T-helper 1 cell treated with Interleukin-12 subunit alpha and Interleukin-12 subunit beta and Interleukin-4 antibody, amounts not matched to agents 30 ng/mL and 1 ng/mL, for 36 hours (primary cell): ENCODE results near the gene PLPP6. TPM values are rescaled to one million over a fixed set of nuclear protein-coding genes. Genes with fewer than 3 reads are reported as not detected.
"Not testable (repeated sequence)": the region's sequence is repeated elsewhere in the genome, so short reads cannot be mapped to it uniquely, and the experiment has no call there.

Experiments
- intact Hi-C: fragments of 100-400 bp; cut with micrococcal nuclease; formaldehyde crosslinking; loops from one replicate; pipeline ENCODE4 v1.15.1; 2024
- total RNA-seq: library from RNA; stranded (reverse); gene quantifications from 2 replicates; pipeline ENCODE4 v1.2.3, GENCODE V29; 2022

The PLPP6 gene
- total RNA-seq: 9.0 and 10.0 TPM in 2 replicates

DNA sequence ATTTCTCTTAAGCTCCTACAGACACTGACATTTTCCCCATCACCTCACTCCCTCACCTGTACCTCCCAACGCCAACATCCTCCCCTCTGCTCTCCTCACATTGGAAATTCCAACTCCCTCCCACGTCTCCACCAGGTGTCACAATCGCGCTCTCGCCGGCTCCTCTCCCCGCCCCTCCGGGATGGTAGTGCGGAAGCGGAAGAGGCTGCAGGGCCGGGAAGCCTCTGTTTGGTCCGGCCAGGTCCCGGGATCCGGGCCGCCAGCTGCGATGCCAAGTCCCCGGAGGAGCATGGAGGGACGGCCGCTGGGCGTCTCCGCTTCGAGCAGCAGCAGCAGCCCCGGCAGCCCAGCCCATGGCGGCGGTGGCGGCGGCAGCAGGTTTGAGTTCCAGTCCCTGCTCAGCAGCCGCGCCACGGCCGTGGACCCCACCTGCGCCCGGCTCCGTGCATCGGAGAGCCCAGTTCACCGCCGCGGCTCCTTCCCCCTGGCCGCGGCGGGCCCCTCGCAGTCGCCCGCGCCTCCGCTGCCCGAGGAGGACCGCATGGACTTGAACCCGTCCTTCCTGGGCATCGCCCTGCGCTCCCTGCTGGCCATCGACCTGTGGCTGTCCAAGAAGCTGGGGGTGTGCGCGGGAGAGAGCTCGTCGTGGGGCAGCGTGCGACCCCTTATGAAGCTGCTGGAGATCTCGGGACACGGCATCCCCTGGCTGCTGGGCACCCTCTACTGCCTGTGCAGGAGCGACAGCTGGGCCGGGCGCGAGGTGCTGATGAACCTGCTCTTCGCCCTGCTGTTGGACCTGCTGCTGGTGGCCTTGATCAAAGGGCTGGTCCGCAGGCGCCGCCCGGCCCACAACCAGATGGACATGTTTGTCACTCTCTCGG lies at the start of gene PLPP6:
PLPP6 (plus strand) TSS at position 187 of the 881 bp plus-strand sequence; CDS start at position 269, 82 bp downstream.
- intact Hi-C loops: loop anchor here (1.0 to 10.0 kb wide), 8 partner anchors 17 to 1135 kb away; partner anchors contain the start of genes CDC37L1, RCL1 and RFX3

DNA sequence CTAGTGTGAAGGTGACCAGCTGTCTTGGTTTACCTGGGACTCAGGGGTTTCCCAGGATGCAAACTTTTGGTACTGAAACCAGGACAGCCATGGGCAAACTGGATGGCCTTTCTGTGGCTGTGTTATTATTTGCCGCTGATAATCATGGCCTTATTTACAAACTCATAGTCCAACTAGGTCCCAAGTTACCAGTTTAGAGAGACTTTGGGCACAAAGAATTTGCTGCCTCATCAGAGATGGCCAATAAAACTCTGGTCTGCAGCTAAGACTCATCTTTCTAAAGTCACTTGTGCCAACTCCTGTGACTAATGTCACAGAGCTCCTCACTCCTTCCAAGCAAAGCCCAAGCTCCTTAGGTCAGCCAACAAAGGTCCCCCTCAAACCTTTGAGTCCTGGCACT lies 47.5 kb upstream of the PLPP6 start:
- intact Hi-C loops: no loop called here

DNA sequence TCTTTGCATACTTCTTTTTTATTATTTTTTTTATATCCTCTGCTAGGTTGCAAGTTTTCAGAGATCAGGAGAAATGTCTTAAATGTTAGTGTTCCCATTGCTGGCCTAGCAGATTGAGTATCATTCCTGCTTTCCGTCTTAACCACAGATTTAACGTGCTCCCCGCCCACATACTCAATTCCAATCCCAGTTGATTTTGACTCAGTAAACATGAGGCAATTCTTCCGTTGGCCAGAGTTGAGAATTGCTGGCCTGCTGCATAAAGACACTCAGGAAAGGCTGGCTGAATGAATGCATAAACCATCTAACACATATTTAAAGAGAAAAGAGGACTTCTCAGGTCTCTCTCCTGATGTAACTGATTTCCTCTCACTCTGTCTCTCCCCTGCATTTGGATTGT lies 46.8 kb upstream of the PLPP6 start:
- intact Hi-C loops: no loop called here

DNA sequence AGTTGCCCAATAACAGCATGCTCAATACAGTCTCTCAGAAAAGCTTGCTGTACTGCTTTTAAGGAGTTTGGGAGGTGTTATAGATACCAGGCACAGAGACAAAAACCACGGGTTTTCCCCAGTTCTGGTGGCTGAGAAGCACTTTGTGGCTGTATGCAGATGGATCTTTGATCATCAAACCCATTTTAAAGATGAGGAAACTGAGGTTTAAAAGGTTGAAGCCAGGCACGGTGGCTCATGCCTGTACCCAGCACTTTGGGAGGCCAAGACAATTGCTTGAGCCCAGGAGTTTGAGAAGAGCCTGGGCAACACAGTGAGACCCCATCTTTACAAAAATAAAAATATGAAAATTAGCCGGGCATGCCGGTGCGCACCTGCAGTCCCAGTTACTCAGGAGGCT lies 46.3 kb upstream of the PLPP6 start:
- intact Hi-C loops: no loop called here

DNA sequence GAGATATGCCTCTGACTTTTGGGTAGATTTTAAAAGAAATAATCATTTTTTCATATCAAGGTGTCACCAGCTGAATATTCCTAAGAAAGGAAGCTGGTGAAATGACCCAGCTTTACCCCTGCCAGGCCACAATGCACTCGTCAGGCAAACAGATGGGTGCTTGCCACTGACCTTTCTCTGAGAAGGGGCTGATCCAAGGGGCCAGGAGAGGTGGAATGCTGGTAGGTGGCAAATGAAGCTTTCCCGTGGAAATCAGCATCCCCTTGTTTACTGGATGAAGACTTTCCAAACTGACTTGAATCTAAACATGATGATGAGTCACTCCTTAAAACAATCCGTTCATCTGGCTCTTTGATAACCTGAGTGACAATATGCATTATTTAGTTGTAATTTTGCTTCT lies 44.3 kb upstream of the PLPP6 start:
- intact Hi-C loops: no loop called here

DNA sequence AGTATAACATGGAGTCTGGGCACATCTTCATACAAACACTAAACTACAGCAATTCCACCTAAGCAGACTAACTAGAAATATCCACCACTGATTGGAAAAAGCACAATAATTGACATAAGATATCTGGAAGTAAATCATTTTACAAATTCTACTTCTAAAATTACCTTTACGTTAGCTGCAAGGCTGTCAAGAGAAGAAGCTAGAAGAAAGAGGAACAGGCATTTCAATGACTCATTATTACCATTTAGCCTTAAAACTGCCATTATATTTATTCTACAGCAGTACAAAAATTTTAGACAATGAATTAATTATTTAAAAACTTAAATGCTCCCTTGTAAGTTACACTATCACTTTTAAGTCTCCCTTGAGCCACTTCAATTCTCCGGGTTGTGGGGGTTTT lies 43.4 kb upstream of the PLPP6 start:
- intact Hi-C loops: no loop called here

DNA sequence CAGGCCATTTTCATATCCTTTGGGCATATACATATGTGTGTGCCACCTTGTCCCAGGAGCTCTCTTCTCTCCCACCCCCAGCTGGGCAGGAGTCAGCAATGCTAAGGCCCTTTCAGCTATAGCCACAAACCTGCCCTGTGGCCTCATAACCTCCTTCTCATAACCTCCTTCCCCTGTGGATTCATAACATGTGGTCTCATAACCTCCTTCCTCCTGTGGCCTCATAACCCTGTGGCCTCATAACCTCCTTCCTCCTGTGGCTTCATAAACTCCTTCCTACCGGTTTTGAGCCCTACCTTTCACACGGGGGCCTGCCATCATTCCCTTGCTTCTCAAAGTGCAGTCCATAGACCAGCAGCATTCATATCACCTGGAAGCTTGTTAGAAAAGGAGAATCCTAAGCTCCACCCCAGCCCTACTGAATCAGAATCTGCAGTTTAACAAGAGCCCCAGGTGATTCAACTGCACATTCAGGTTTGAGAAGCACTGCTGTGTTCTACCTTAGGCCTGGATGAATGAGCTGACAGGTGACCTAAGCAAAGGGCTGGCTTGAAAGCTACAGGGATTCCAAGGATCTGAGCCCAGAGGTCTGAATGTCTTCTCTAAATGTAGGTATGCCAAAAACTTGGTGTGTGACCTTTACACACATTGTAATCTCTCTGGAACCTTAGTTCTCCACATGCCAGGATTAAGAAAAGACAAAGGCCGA lies 41.9 kb upstream of the PLPP6 start:
- intact Hi-C loops: no loop called here

DNA sequence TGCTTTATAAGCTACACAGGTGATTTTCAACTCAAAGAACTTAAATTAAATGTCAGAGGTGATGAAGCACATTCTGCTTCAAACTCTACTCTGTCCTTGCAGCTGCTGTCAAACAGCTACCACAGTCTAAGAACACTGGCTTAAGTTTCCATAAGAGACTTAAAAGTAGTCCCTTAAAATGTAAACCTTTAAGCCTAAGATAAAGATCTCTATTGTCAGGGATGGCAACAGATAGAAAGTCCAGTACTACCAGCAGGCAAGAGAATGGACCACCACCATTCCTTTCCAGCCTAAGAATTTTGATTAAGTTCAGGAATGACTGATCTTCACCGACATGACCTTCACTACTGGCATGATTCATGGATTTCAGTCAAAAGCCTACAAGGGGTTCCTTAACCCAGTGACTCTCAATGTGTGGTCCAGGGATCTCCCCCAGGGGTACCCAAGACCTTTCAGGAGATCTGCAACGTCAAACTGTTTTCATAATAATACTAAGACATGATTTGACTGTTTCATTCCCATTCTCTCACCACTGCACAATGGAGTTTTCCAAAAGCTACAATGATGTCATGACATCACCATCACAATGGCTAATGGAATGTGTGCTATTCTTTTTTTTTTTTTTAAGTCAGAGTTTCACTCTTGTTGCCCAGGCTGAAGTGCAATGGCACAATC lies 41.1 kb upstream of the PLPP6 start:
- intact Hi-C loops: no loop called here

DNA sequence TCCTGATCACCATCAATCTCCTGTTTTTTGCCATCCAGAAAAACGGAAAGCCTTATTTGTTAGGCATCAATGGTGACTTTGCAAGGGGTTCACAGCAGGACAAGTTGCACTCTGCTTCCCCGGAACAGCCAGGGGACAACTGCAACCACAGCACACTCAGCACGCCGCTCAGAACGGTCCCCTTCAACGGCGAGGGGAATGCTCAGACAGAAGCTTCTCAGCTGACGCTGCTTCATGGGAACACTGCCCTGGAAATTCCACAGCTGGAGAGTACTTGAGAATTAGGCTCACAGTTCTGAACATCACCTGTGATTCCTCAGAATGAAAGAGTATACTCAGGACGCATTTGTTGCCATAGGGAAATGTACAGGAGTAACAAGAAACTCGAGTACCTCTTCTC lies 40.1 kb upstream of the PLPP6 start:
- intact Hi-C loops: no loop called here

DNA sequence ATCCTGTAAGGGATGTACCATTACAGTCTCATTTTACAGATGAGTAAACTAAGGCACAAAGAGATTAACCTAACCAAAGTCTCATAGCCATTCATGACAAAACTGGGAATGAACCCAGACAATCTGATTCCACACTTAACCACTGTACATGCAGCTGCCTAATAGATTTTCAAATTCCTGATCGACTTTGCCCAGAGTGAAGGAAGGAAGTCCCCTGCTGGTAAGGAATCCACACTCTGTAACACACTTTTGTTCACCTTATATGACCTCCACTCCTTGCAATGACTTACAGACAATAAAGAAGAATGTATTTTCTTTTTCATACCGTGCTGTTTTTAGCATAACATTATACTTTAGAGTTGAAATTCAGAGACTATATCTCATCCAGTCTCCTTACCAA lies 31.3 kb upstream of the PLPP6 start:
- intact Hi-C loops: no loop called here

DNA sequence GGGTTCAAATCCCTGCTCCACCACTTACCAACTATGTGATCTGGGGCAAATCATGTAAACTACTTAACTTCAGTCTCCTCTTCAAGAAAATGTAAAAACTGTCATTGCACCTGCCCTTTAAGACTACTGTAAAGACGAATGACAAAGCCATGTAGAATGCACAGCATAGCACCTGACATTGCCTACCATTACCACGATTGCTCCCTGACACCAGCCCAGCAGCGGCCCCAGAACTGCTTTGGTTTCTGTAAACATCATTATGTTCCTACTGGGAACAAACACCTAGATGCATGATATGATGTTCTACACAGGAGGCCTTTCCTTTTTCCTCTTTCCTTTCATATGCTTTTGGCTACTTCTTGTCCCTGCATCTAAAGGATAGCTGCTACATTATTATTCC lies 23.1 kb upstream of the PLPP6 start:
- intact Hi-C loops: no loop called here

DNA sequence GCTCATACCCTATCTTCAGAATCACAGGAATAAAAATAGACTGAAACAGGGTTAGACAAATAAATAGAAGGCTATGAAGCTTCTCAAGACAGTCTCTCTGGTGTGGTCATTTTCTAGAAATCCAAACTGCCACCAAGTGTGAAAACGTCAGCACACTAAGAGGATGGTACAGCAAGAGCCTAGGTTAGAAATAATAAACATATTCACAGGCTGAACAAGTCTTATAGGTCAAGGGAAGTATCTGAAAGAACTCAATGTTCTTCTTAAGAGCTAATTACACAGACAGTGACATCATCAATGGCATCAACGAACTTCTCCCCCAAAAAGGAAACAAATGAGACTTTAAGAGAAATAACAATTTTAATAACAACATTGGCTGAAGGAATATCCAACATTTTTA lies 22.7 kb upstream of the PLPP6 start:
- intact Hi-C loops: no loop called here

DNA sequence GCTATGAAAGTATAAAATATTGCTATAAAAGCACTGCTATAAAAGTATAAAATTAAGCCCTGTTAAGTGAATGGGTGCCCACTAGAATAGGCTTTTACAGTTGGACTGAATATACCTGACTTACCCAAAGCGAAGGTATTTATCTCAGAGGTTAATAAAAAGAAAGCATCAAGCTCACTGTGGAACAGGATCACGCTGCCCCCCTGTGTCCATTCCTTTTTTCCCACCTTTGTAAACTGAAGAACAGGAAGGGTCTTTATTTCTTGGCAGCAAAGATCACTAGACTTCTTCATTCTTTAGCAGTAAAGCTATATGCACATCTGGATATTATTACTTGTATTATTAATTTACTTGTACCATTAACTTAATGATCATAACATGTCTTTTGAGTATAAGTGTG lies 22.1 kb upstream of the PLPP6 start:
- intact Hi-C loops: loop anchor here (1.0 to 10.0 kb wide), 5 partner anchors 36 to 908 kb away; partner anchors contain the start of gene SLC1A1

DNA sequence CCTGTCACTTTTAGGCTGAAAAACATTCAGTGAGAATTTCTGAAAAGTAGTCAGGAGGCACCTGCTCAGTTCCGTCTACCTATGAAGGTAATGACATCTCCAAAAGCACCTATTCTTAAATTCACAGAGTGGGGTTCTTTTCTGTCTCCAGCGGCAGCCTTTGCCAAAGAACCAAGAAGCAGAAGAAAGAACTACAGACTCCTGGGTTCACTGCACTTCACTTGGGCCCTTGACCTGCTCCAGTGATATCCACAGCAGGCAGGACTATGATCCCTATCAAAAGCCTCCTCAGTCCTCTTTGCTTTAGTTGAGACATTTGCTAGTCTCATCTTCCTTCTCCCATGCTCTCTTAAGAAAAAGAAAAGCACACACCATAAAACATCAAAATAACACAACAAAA lies 19.7 kb upstream of the PLPP6 start:
- intact Hi-C loops: loop anchor here (10.0 kb wide), 1 partner anchor 148 kb away; the partner anchor contains the start of gene SLC1A1

DNA sequence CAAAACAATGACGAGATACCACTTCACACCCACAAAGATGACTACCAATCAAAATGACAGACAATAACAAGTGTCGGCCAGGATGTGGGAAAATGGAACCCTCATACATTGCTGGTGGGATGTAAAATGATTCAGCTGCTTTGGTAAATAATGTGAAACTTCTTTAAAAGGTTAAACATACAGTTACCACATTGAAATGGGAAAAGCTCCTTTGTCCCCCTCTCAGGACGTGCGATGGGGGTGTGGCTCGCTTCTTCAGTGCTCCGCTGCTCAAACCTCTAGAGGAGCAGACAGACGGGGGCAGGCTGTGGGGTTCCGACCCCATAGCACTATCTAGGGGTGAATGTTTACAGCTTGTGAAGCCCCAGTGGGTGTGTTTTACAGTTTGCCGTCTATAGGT lies 8.0 kb upstream of the PLPP6 start:
- intact Hi-C loops: no loop called here

DNA sequence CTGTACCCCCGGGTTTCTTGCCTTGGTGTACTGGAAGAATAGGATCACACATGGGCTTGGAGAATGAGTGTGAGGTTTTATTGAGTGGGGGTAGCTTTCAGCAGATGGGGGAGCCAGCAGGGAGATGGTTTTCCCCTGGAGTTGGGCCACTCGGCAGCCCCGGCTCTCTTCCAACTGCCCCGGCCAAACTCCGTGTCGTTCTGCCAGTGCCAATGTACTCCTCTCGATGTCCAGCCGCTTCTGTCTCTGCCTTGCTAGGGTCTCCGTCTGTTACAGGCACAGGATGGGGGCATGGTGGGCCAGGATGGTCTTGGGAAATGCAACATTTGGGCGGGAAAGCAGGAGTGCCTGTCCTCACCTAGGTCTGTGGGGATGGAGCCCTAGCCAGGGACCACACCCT lies 7.6 kb upstream of the PLPP6 start:
- intact Hi-C loops: no loop called here

DNA sequence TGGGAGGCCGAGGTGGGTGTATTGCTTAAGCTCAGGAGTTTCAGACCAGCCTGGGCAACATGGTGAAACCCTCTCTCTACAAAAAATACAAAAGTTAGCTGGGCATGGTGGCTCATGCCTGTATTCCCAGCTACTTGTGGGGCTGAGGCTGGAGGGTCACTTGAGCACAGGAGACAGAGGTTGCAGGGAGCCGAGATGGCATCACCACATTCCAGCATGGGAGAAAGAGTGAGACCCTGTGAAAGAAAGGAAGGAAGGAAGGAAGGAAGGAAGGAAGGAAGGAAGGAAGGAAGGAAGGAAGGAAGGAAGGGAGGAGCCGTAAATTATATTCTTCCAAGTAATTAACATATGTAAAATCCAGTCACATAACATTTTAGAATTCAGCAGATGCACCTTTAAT lies 5.9 kb upstream of the PLPP6 start:
- intact Hi-C loops: not testable (repeated sequence)

DNA sequence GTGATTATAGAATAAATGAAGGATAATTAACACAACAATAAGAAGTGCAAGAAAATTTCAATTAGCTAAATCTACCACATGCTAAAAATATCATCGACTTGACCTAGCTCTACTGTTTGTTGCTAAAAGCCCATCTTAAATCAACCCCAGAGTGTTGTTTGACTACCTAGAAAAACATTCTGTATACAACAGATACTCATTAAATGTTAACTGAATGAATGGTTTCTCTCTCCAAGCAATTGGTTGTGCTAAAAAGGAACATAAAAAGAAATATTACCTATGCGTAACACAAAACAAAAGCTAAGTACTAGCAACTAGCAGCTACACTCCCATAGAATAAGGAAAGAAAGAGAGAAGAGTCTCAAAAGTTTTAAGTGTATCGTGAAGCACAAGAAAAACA lies 5.5 kb upstream of the PLPP6 start:
- intact Hi-C loops: no loop called here

DNA sequence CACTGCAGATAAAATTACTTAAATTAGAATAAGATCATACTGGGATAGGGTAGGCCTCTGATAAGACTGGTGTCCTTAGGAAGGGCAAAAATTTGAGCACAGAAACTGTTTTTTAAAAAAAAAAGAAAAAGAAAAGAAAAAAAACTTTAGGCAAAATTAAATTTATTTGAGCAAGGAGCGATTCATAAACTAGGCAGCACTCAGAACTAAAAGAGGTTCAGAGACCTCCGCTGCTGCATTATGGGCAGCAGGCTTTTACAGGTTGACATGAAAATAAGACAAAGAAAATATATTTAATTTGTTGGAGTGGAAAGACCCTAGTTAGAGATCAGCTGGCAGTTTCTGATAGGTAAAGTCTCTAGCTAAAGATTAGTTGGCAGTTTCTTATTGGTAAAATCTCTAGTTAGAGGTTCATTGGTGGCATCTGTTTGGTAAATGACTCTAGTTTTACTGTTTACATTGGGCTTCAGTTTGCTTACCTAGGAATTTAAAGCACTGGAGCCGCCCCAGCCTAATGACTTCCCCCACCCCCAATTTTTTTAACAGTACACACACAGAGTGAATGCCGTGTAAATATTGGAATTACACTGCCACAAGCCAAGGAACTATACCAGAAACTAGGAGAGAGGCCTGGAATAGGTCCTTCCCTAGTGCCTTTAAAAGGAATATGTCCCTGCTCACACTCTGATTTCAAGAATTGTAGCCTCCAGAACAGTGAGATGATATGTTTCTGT lies 4.5 kb upstream of the PLPP6 start:
- intact Hi-C loops: no loop called here

DNA sequence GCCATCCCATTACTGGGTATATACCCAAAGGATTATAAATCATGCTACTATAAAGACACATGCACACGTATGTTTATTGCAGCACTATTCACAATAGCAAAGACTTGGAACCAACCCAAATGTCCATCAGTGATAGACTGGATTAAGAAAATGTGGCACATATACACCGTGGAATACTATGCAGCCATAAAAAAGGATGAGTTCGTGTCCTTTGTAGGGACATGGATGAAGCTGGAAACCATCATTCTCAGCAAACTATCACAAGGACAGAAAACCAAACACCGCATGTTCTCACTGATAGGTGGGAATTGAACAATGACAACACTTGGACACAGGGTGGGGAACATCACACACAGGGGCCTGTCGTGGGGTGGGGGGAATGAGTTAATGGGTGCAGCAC lies 1.4 kb upstream of the PLPP6 start:
- intact Hi-C loops: loop anchor here (5.0 to 10.0 kb wide), 5 partner anchors 58 to 1133 kb away; partner anchors contain the start of gene RFX3

DNA sequence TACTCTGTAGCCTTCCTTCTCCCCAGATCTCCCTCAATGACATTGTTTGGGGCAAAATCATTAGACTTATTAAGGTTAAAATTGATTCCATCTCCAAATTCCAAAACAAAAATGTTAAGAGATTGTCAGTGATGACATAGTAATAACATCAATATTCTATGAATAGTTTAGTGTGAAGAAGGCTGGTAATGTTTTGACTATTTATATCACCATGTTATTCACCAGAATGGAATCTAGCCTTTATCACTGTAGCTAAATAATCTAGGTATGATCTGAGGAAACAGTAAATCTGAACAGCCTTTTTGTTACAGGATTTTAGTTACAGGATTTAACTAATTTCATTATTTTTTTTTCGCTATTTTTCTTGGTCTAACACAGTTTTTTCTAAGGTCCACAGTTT lies 929 bp upstream of the PLPP6 start:
- intact Hi-C loops: loop anchor here (5.0 to 10.0 kb wide), 5 partner anchors 59 to 1134 kb away; partner anchors contain the start of gene RFX3
